K562 (cell line): ENCODE results near the gene METTL25B. TPM values are rescaled to one million over a fixed set of nuclear protein-coding genes. Genes with fewer than 3 reads are reported as not detected.

ENCODE experiments used
- BRD9 ChIP-seq: fragments of 450-650 bp; IDR thresholded peaks from 2 replicates; pipeline ENCODE4 v1.6.1; 2018; ENCODE audit warnings: low read depth; ENCODE audit not compliant: partially characterized antibody
- CREB3L1 ChIP-seq: fragments of 450-650 bp; IDR thresholded peaks from 2 replicates; pipeline ENCODE4 v1.6.1; 2014; ENCODE audit warnings: low read depth, mild to moderate bottlenecking, moderate library complexity, borderline replicate concordance
- DEAF1 ChIP-seq: fragments of 450-650 bp; formaldehyde crosslinking; IDR thresholded peaks from 2 replicates; pipeline ENCODE4 v1.4.0; 2020; ENCODE audit warnings: mild to moderate bottlenecking, moderate library complexity
- ESRRA ChIP-seq: fragments of 450-650 bp; IDR thresholded peaks from 2 replicates; pipeline ENCODE4 v1.6.1; 2014; ENCODE audit warnings: low read depth, mild to moderate bottlenecking, moderate library complexity, borderline replicate concordance
- FOXJ3 ChIP-seq: sonication (generic); formaldehyde crosslinking; IDR thresholded peaks from 2 replicates; pipeline ENCODE4 v1.4.0; 2020; ENCODE audit warnings: mild to moderate bottlenecking, missing genetic modification reagents
- FOXP1 ChIP-seq: sonication (generic); formaldehyde crosslinking; IDR thresholded peaks from 2 replicates; pipeline ENCODE4 v1.8.0; 2022; ENCODE audit warnings: mild to moderate bottlenecking, missing genetic modification reagents
- GATAD2A ChIP-seq: fragments of 450-650 bp; IDR thresholded peaks from 2 replicates; pipeline ENCODE4 v1.6.1; 2017
- HMBOX1 ChIP-seq: sonication (generic); IDR thresholded peaks from 2 replicates; pipeline ENCODE4 v1.6.1; 2016
- MAZ ChIP-seq, 2 experiments: fragments of 450-650 bp in 1 of 2; sonication (generic) in 1 of 2; formaldehyde crosslinking; IDR thresholded peaks in 1 of 2; conservative IDR thresholded peaks in 1 of 2; 2 replicates each; pipeline versions ENCODE4 v1.4.0 to v1.5.0; 2020; ENCODE audit warnings: mild to moderate bottlenecking in 1 of 2, missing genetic modification reagents in 1 of 2
- MED1 ChIP-seq: sonication (generic); formaldehyde crosslinking; IDR thresholded peaks from 2 replicates; pipeline ENCODE4 v1.8.1; 2023; ENCODE audit warnings: missing genetic modification reagents, borderline replicate concordance
- MEIS2 ChIP-seq: fragments of 450-650 bp; IDR thresholded peaks from 2 replicates; pipeline ENCODE4 v1.6.1; 2014; ENCODE audit warnings: mild to moderate bottlenecking; ENCODE audit not compliant: partially characterized antibody
- NR1H2 ChIP-seq: sonication (generic); formaldehyde crosslinking; IDR thresholded peaks from 2 replicates; pipeline ENCODE4 v1.4.0; 2020; ENCODE audit warnings: mild to moderate bottlenecking, missing genetic modification reagents
- PHF8 ChIP-seq: fragments of 200-600 bp; sonication (generic); IDR thresholded peaks from 2 replicates; pipeline ENCODE4 v1.6.1; 2012; ENCODE audit warnings: mixed run types, mild to moderate bottlenecking, inconsistent platforms, low read length, moderate library complexity, borderline replicate concordance
- RAD21 ChIP-seq, 2 experiments: fragments of 250-450 bp in 1 of 2; fragments of 450-650 bp in 1 of 2; sonication (Bioruptor Pico) in 1 of 2; formaldehyde crosslinking in 1 of 2; IDR thresholded peaks in 1 of 2; conservative IDR thresholded peaks in 1 of 2; 2 replicates each; pipeline versions ENCODE4 v1.4.0 to v1.8.0; 2020 to 2022; ENCODE audit warnings: mild to moderate bottlenecking in 2 of 2, moderate library complexity in 1 of 2
- RBM39 ChIP-seq: fragments of 200-400 bp; formaldehyde crosslinking; optimal IDR thresholded peaks from 2 replicates; pipeline ENCODE3; 2018; ENCODE audit warnings: low read depth, low read length
- TARDBP ChIP-seq: fragments of 450-650 bp; IDR thresholded peaks from 2 replicates; pipeline ENCODE4 v1.6.1; 2016
- TBL1XR1 ChIP-seq, 2 experiments: IDR thresholded peaks; 2 replicates each; pipeline ENCODE4 v1.6.1; 2012; ENCODE audit warnings: improper control_type of control experiment in 2 of 2, low read length in 2 of 2, mild to moderate bottlenecking in 1 of 2
- VEZF1 ChIP-seq: fragments of 200-800 bp; sonication (Bioruptor generic); IDR thresholded peaks from 2 replicates; pipeline ENCODE4 v1.6.1; 2017; ENCODE audit warnings: missing genetic modification characterization, missing compliant biosample characterization
- ZNF175 ChIP-seq: fragments of 200-800 bp; sonication (Bioruptor generic); IDR thresholded peaks from 2 replicates; pipeline ENCODE4 v1.6.1; 2016; ENCODE audit warnings: low read depth, mild to moderate bottlenecking, missing genetic modification characterization, missing compliant biosample characterization
- ZNF583 ChIP-seq: fragments of 250-450 bp; sonication (Bioruptor Pico); IDR thresholded peaks from 2 replicates; pipeline ENCODE4 v1.4.0; 2020
- polyA plus RNA-seq, 8 experiments: library from polyadenylated mRNA; depleted of rRNA in 4 of 8; stranded (reverse) in 5 of 8; unstranded in 3 of 8; fragments of >200 nt; fragmentation: Nextera tagmentation in 2 of 8; fragmentation: Illumina TruSeq in 1 of 8; extraction: Ambion mirVana in 2 of 8; extraction: Trizol in 1 of 8; gene quantifications; 2 replicates each; pipeline versions ENCODE4 v1.2.1 to v1.2.3, GENCODE V29; 2011 to 2014; ENCODE audit warnings: inconsistent platforms in 1 of 8, missing spikeins in 1 of 8
- total RNA-seq, 7 experiments: library from RNA; depleted of rRNA in 6 of 7; stranded (reverse); fragments of >200 nt in 6 of 7; fragmentation: Illumina TruSeq in 2 of 7; extraction: Trizol in 2 of 7; gene quantifications; 2 replicates each; pipeline versions ENCODE4 v1.2.1 to v1.2.3, GENCODE V29; 2011 to 2021; ENCODE audit warnings: low replicate concordance in 1 of 7

The METTL25B gene
- total and polyA plus RNA-seq, 9 of the 15 experiments (the other 6 are each of a cell fraction or from before 2014, with no cell fraction given), result 7.7 to 48.3 (median 33.1) TPM

GRCh38 chr1:156689035-156689952 is 39.0 kb upstream of the METTL25B start (continued):
- TF ChIP-seq CREB3L1 (0 out of 2 replicates have a peak, but pooled peaks have one; percentile 35), VEZF1 (CRISPR knock-in tag) (peak; percentile 61), MAZ (CRISPR knock-in tag; conservative IDR thresholded peaks at IDR 0.05 in 1 of 2, IDR thresholded peaks at IDR 0.05 in 1 of 2) (peak; percentile 72 to 96), TARDBP (peak; percentile 24; the same call in 1 of the 2 replicates), GATAD2A (peak; percentile 35; the same call in 1 of the 2 replicates), ZNF175 (CRISPR knock-in tag) (no peak), DEAF1 (CRISPR knock-in tag) (peak; percentile 92), NR1H2 (no peak), RAD21 (CRISPR knock-in tag; conservative IDR thresholded peaks at IDR 0.05 in 1 of 2, IDR thresholded peaks at IDR 0.05 in 1 of 2) (peak; percentile 94 to 98), ESRRA (peak; percentile 43), MED1 (no peak), TBL1XR1 (IDR thresholded peaks at IDR 0.05; ENCODE audit: low read length in 2 of 2) (0 out of 4 replicates have a peak, but pooled peaks of 1 of the 2 experiments have one; percentile 9), BRD9 (peak; percentile 66), HMBOX1 (0 out of 2 replicates have a peak, but pooled peaks have one; percentile 24), RBM39 (peak; percentile 65), MEIS2 (peak; percentile 7), PHF8 (peak; percentile 18; the same call in 1 of the 2 replicates), FOXP1 (0 out of 2 replicates have a peak, but pooled peaks have one; percentile 49), ZNF583 (CRISPR knock-in tag) (no peak), FOXJ3 (CRISPR knock-in tag) (no peak)
